Spleen (tissue), 11 donors: ENCODE measurements around the gene ACTR3C. TPM values are rescaled to one million over a fixed set of nuclear protein-coding genes. Genes with fewer than 3 reads are reported as not detected.
A peak's percentile ranks its signal among the peaks of the same experiment; 100 is the strongest.
"Not testable (repeated sequence)": the region's sequence is repeated elsewhere in the genome, so short reads cannot be mapped to it uniquely, and the experiment has no call there.

Source experiments
- DNase-seq: peaks from one replicate; pipeline ENCODE4 v3.0.0-alpha.2; 2020
- H3K27ac ChIP-seq, 8 donors: fragments of 200-600 bp; sonication (generic) in 7 of 8; 1 replicate in 4 of 8; 2 replicates in 4 of 8; pipeline versions ENCODE4 v1.5.0 to v1.8.0; 2016 to 2021; ENCODE audit warnings: inconsistent platforms in 4 of 8, mild to moderate bottlenecking in 4 of 8, moderate library complexity in 1 of 8
- H3K27me3 ChIP-seq, 7 donors: fragments of 200-600 bp; sonication (generic) in 6 of 7; replicated peaks in 1 of 7; 1 replicate in 4 of 7; 2 replicates in 3 of 7; pipeline versions ENCODE4 v1.5.0 to v1.8.0; 2016 to 2021; ENCODE audit warnings: inconsistent platforms in 3 of 7, mild to moderate bottlenecking in 1 of 7
- H3K36me3 ChIP-seq, 6 donors: fragments of 200-600 bp; sonication (generic) in 5 of 6; 1 replicate in 4 of 6; 2 replicates in 2 of 6; pipeline versions ENCODE4 v1.5.0 to v1.8.0; 2016 to 2021; ENCODE audit warnings: inconsistent platforms in 2 of 6
- H3K4me1 ChIP-seq, 6 donors: fragments of 200-600 bp; sonication (generic) in 5 of 6; 1 replicate in 3 of 6; 2 replicates in 3 of 6; pipeline versions ENCODE4 v1.5.0 to v1.8.0; 2016 to 2021; ENCODE audit warnings: inconsistent platforms in 3 of 6
- H3K4me3 ChIP-seq, 8 donors: fragments of 200-600 bp; sonication (generic) in 7 of 8; 1 replicate in 4 of 8; 2 replicates in 4 of 8; pipeline versions ENCODE4 v1.5.0 to v1.8.0; 2016 to 2021; ENCODE audit warnings: inconsistent platforms in 4 of 8, mild to moderate bottlenecking in 4 of 8, moderate library complexity in 2 of 8
- H3K9me3 ChIP-seq, 8 donors: fragments of 200-600 bp; sonication (generic) in 7 of 8; 1 replicate in 4 of 8; 2 replicates in 4 of 8; pipeline versions ENCODE4 v1.5.0 to v1.8.0; 2016 to 2021; ENCODE audit warnings: inconsistent platforms in 4 of 8
- WGBS, 5 donors: extraction: QIAGEN DNeasy Blood & Tissue Kit in 3 of 5; methylation state at CpG; one replicate each; pipeline versions ENCODE4 v1.1.5 to v1.1.7; 2013 to 2018; 5-methylcytosine and 5-hydroxymethylcytosine counted together
- intact Hi-C: fragments of 100-400 bp; cut with DNase I; formaldehyde crosslinking; loops from one replicate; pipeline ENCODE4 v1.15.0; 2023; ENCODE audit warnings: low total_unique reads
- polyA plus RNA-seq, 3 donors: library from polyadenylated mRNA; stranded (reverse); fragments of 200-250 nt; gene quantifications; one replicate each; pipeline ENCODE4 v1.2.1, GENCODE V29; 2013
- total RNA-seq, 7 donors: library from RNA; depleted of rRNA in 3 of 7; stranded (reverse); fragments of >200 nt in 3 of 7; fragmentation: NEBNext Ultra II Directional in 4 of 7; extraction: Animal tissue kit (Norgen Biotek cat#: 25700) in 4 of 7; gene quantifications; one replicate each; pipeline versions ENCODE4 v1.1.0 to v1.2.1, GENCODE V29; 2016 to 2021
- TF ChIP-seq, protein P1 (sequence below), 11 experiments: fragments of 200-600 bp in 7 of 11; fragments of 450-650 bp in 4 of 11; sonication (generic) in 4 of 11; IDR thresholded peaks in 8 of 11; conservative IDR thresholded peaks in 3 of 11; 1 replicate in 7 of 11; 2 replicates in 4 of 11; pipeline versions ENCODE4 v1.4.0 to v1.8.0; 2016 to 2021; ENCODE audit warnings: antibody characterized with exemption in 11 of 11, inconsistent platforms in 4 of 11, mild to moderate bottlenecking in 1 of 11
- donor health status: healthy with polysubstance abuse.
- donor health status: DM: no; HTN: no; CAD: no; lungs with moderate emphysema.
- donor health status: DM: no; HTN: no; CAD: no.
- donor health status: Bipolar disorder and iron deficiency.
- donor health status: healthy.
- donor health status: DM: no; HTN: no; CAD: no.
- donor health status: DM: yes; HTN: yes; CAD: no.

The ACTR3C gene
- total and polyA plus RNA-seq, 10 donors: 0.78 to 18.6 (median 7.6) TPM

DNA sequence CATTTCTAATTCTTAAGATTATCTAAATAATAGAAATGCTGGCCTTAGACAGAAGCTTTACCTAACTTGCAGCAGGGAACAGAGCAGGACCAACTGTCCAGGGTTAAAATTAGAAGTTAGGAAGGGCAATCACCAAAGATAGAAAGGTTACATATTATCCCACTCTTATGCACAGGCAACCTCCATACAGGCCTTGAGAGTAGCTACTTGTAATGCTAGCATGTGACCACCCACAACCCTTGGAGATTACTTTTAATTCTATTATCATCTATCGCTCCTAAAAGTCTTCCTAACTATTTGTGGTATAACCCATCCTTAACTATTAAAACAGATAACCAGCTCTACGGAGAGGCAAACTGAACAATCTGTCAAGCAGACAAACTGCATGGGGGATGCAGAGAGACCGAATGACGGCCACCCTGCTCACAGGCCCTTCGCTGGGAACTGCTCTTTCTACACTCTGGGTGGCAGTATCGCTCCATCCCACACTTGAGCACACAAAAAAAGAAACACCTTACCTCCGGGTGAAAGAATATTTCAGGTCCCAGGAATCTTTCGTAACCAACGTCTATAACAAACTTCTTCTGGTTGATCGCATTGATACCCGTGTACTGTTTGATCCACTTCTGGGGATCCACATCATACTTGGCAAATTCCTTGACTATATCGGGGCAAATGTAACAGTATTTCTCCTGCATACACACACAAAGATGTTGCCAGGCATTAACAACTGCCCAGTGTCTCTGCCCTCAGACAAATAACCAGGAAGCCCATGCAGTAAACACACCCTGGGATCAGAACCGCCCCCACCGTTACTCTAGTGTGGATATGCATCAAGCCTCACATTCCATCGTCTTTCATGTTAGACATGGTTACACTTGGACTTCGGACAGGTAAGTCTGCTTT, 37.2 kb downstream of the ACTR3C start:
- H3K4me1 ChIP-seq, DNase-seq, H3K4me3 ChIP-seq, H3K27ac ChIP-seq, intact Hi-C loops, H3K9me3 ChIP-seq, H3K36me3 ChIP-seq, H3K27me3 ChIP-seq: not testable (repeated sequence)
- TF ChIP-seq, protein P1, sequence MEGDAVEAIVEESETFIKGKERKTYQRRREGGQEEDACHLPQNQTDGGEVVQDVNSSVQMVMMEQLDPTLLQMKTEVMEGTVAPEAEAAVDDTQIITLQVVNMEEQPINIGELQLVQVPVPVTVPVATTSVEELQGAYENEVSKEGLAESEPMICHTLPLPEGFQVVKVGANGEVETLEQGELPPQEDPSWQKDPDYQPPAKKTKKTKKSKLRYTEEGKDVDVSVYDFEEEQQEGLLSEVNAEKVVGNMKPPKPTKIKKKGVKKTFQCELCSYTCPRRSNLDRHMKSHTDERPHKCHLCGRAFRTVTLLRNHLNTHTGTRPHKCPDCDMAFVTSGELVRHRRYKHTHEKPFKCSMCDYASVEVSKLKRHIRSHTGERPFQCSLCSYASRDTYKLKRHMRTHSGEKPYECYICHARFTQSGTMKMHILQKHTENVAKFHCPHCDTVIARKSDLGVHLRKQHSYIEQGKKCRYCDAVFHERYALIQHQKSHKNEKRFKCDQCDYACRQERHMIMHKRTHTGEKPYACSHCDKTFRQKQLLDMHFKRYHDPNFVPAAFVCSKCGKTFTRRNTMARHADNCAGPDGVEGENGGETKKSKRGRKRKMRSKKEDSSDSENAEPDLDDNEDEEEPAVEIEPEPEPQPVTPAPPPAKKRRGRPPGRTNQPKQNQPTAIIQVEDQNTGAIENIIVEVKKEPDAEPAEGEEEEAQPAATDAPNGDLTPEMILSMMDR (IDR thresholded peaks at IDR 0.05 in 8 of 11, conservative IDR thresholded peaks at IDR 0.05 in 3 of 11): peak; percentile 30 to 75 (median 53)
- WGBS, 5 donors: 36 to 47% (median 44%) methylated on average over 15 to 16 of the region's 16 CpGs

DNA sequence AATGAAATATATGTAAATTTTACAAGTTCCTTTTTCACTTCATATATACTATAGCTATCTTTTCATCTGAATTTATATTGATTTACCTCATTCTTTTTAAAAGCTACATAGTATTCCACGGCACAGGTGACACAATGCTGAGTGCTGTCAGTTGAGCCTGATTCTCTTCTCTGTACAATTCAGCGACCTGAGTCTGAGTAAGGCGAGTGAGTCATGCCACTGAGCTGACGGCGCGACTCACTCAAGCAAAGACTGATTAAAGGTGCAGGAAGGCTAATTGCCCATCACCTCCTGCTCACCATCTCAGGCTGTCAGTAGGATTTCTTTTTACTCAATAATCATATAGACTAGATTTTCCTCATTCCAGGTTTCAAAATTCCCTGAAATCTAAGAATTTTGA, 39.7 kb downstream of the ACTR3C start:
- H3K27me3 ChIP-seq, DNase-seq, H3K4me3 ChIP-seq, H3K4me1 ChIP-seq, H3K27ac ChIP-seq, intact Hi-C loops, H3K9me3 ChIP-seq, H3K36me3 ChIP-seq: not testable (repeated sequence)
- WGBS, 5 donors: 66 to 95% (median 89%) methylated on average over 2 to 6 of the region's 6 CpGs

DNA sequence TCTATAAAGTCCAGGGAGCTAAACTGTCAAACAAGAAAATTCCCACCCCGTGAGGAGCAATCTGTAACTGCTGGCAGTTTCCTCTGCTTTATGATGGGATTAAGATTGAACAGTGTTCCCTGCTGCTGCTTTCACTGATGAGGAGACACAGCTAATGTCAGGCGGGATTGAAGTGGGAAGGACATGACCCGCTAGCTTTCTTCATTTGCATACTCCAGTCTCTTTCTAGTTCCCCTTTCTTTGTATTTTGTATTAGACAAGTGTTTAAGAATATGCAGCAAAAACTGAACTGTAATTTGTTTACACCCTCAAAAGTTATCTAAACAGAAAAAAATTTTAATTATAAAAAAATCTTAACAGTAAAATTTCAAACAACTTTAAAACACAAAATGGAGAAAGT, 40.2 kb downstream of the ACTR3C start:
- H3K4me3 ChIP-seq, H3K27ac ChIP-seq, H3K4me1 ChIP-seq, H3K9me3 ChIP-seq, DNase-seq, H3K27me3 ChIP-seq, H3K36me3 ChIP-seq, intact Hi-C loops: not testable (repeated sequence)
- WGBS, 5 donors: 34 to 79% (median 56%) methylated on average over 2 of the region's 3 CpGs

DNA sequence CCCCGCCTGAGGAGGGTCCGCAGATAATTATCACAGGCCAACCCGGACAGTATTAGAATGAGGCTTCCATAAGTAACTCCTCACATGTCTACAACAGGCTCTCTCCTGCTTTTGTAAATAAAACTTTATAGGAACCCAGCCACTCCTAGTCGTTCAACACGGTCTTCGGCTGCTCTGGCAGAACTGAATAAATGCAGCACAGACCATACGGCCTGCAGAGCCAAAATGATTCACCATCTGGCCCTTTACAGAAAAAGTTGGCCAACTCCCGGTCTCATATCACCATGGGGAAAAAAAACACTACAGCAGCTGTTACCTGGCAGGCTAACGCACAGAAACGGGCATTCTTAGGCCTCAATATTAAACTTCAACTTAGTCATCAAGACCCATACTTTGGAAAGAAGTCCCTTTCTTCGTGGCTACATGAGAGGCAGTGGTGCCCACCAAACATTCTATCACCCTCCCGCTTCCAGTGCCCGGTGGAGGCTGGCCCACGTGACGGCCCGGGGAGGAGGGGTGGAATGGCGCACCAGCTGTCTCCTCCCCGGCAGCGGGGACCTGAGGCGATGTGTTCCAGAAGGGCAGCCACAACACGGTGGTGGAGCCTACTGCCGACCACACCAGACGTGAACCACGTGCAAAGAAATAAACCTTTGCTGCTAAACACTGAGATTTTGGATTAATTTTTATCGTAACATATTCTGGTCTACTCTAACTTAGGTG, 41.5 kb downstream of the ACTR3C start:
- H3K4me1 ChIP-seq, DNase-seq, H3K9me3 ChIP-seq, H3K36me3 ChIP-seq, H3K27ac ChIP-seq, H3K4me3 ChIP-seq, intact Hi-C loops, H3K27me3 ChIP-seq: not testable (repeated sequence)
- WGBS, 5 donors: 83 to 93% (median 89%) methylated on average over 5 to 15 of the region's 25 CpGs

DNA sequence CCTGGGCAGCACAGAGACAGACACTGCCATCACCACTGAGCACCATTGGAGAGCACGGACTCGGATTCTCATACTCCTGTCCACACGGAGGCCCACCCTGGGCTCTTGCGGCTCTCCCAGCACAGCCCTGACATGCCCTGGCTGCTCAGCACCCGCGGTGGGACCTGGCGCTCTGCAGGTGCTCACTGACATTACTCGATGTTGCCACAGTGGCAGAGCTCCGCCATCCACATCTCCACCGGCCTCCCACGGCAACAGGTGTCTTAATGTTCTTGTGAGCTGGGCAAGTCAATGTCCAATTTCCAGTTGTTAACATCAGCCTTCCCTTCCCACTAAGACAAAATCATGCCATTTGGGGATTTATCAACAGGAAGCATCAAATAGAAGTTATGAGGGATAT, 45.0 kb downstream of the ACTR3C start:
- H3K36me3 ChIP-seq, intact Hi-C loops, DNase-seq, H3K27ac ChIP-seq, H3K4me1 ChIP-seq, H3K27me3 ChIP-seq, H3K9me3 ChIP-seq, H3K4me3 ChIP-seq: not testable (repeated sequence)
- 77 to 100% (median 96%) methylated on average over 4 to 11 of the region's 11 CpGs for WGBS, 5 donors

DNA sequence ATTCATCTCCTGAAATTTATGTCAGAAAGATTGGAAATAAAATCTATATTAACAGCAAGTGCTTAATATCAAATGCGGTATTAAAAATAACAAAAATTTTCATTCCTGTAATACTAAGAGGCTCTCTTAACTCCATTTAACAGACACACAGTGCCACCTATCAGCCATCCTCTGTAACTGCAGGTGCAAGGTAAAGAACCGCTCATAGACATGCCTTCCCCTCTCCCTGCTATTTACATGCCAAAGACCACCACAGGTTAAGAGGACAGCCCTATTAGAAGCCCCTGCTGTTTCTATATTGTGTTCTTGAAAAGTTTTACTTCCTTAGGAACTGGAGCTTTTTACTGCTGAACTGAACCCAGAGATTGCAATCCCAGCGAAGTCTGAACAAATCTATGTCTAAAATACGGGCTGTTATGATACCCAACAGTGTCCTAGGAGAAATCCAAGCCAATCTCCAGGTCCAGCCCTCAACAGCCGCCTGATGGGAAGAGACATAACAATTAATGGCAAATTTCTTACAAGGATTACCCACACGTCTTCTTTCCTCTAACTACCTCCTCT, 47.1 kb downstream of the ACTR3C start:
- H3K27ac ChIP-seq, DNase-seq, H3K36me3 ChIP-seq, H3K4me3 ChIP-seq, H3K27me3 ChIP-seq, H3K9me3 ChIP-seq, intact Hi-C loops, H3K4me1 ChIP-seq: not testable (repeated sequence)
- TF ChIP-seq, protein P1 (IDR thresholded peaks at IDR 0.05 in 8 of 11, conservative IDR thresholded peaks at IDR 0.05 in 3 of 11): peak; percentile 62 to 84 (median 78)
- WGBS, 5 donors: 53 to 68% (median 58%) methylated on average over 6 of the region's 6 CpGs

DNA sequence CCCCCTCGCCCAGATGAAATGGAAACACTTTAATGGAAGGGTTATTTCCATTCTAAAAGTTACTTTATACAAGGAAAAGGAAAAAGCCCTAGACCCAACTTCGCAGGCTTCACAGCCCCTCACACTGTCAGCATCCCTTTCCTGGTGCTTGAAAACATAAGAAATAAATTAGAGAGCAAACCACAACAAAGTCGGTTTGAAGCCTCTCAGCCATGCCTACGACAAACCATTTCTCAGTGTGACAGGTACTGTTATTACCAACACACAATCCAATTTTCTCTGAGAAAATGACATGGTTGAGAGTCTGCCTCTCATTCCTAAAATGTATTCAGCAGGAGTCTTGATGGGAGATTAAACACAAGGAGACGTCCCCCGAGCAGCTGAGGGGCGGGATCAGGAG, 51.4 kb downstream of the ACTR3C start:
- not testable (repeated sequence) for H3K27ac ChIP-seq
- WGBS, 5 donors: 70 to 80% (median 74%) methylated on average over 5 to 6 of the region's 7 CpGs

DNA sequence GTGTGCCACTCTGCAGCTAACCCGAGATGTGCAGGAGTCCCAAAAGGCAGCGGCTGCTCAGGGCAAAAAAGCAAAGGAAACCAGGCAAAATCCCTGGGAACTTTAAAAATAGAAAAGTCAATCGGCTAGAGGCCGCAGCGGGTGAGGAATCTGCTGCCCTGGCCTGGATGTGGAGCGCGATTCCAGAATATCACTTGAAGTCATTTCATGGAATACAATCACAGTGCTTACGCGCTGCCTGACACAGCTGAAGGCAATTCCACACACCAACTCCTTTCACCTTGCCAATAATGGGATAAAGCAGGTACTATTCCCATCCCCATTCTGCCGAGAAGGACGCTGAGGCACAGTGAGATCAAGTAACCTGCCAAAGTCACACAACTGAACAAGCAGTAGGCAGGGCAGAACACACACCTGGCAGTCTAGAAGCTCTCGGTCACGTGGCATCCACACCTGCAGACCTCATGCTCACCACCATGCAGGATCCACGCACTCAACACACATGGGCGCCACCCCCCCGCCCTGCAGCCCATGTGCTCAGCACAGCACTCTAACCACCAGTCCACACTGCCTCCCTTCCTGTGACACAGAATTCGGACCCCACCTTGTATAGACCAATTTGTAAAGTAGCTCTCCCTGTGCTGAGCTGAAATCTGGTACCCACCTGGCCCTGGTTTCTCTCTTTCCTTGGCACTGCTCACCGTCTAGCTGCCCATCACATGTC, 53.1 kb downstream of the ACTR3C start:
- H3K9me3 ChIP-seq, H3K36me3 ChIP-seq, H3K4me1 ChIP-seq, intact Hi-C loops, H3K27me3 ChIP-seq, H3K4me3 ChIP-seq, H3K27ac ChIP-seq, DNase-seq: not testable (repeated sequence)
- WGBS, 5 donors: 33 to 100% (median 95%) methylated on average over 1 to 10 of the region's 18 CpGs

More for the DNA sequence above, 51.4 kb downstream of the ACTR3C start:
- H3K36me3 ChIP-seq, H3K4me3 ChIP-seq, H3K27me3 ChIP-seq, intact Hi-C loops, H3K4me1 ChIP-seq, H3K9me3 ChIP-seq, DNase-seq: not testable (repeated sequence)
